NCI-H2107 treated with DMSO at 0.1 percent for 48 hours (cell line): Measurements from ENCODE around the gene EXO5.
"Not testable (repeated sequence)": the region's sequence is repeated elsewhere in the genome, so short reads cannot be mapped to it uniquely, and the experiment has no call there.

Source experiments
- DNase-seq: peaks from one replicate; lab custom pipeline; 2025; ENCODE audit not compliant: unreplicated experiment; lab: John Stamatoyannopoulos, UW

EXO5 gene

GRCh38 chr1:40508375-40509341 lies at the start of gene EXO5:
Gene EXO5, plus strand, starts transcription at chr1:40508767. Its CDS starts 5,778 bp downstream, at chr1:40514545.
- peak; percentile 8 for DNase-seq

- no peak for DNase-seq
These were observed 45.5 kb upstream of the EXO5 start for GRCh38 chr1:40462956-40463590.

GRCh38 chr1:40469327-40469726 lies 39.2 kb upstream of the EXO5 start:
- no peak for DNase-seq

GRCh38 chr1:40475268-40475667 lies 33.3 kb upstream of the EXO5 start:
- no peak for DNase-seq

- no peak for DNase-seq
These were observed 31.5 kb upstream of the EXO5 start, which contains the start of gene ZFP69 for GRCh38 chr1:40476924-40477677. Gene ZFP69, plus strand, starts transcription at chr1:40477290. Its CDS starts 2,072 bp downstream, at chr1:40479362.

- no peak for DNase-seq
These were observed 30.9 kb upstream of the EXO5 start for GRCh38 chr1:40477678-40478053.

GRCh38 chr1:40478276-40478675 lies 30.3 kb upstream of the EXO5 start:
- no peak for DNase-seq

- no peak for DNase-seq
These were observed 29.4 kb upstream of the EXO5 start for GRCh38 chr1:40479156-40479555.

- no peak for DNase-seq
These were observed 13.2 kb upstream of the EXO5 start for GRCh38 chr1:40495315-40495903.

- not testable (repeated sequence) for DNase-seq
These were observed 5.9 kb upstream of the EXO5 start for GRCh38 chr1:40502651-40503050.

- no peak for DNase-seq
These were observed 594 bp upstream of the EXO5 start for GRCh38 chr1:40507973-40508372.

- no peak for DNase-seq
These were observed 10.9 kb downstream of the EXO5 start for GRCh38 chr1:40519517-40519916.

GRCh38 chr1:40530735-40531380 lies 22.3 kb downstream of the EXO5 start:
- no peak for DNase-seq

GRCh38 chr1:40531381-40532061 lies 23.0 kb downstream of the EXO5 start, which contains the start of gene ZNF684:
Gene ZNF684, plus strand, starts transcription at chr1:40531637. Its CDS starts 1,530 bp downstream, at chr1:40533167.
- DNase-seq, result peak; percentile 93

GRCh38 chr1:40532062-40532389 lies 23.5 kb downstream of the EXO5 start:
- DNase-seq, result no peak

- DNase-seq, result peak; percentile 28
These were observed 24.4 kb downstream of the EXO5 start for GRCh38 chr1:40532844-40533424.

- DNase-seq, result no peak
These were observed 26.0 kb downstream of the EXO5 start for GRCh38 chr1:40534589-40534988.

- no peak for DNase-seq
These were observed 27.2 kb downstream of the EXO5 start for GRCh38 chr1:40535732-40536131.

GRCh38 chr1:40539338-40539737 lies 30.8 kb downstream of the EXO5 start:
- DNase-seq, result no peak

- DNase-seq, result no peak
These were observed 38.4 kb downstream of the EXO5 start for GRCh38 chr1:40546957-40547356.
